Lower leg skin (tissue), 3 donors: ENCODE results near the gene CLIC4.

Experiments used
- CTCF ChIP-seq, 3 donors: fragments of 450-650 bp; IDR thresholded peaks; one replicate each; pipeline ENCODE4 v1.5.1; 2016; ENCODE audit warnings: antibody characterized with exemption in 3 of 3, mild to moderate bottlenecking in 3 of 3, moderate library complexity in 2 of 3
- POLR2A ChIP-seq, 2 donors: fragments of 450-650 bp; IDR thresholded peaks; one replicate each; pipeline ENCODE4 v1.6.1; 2016 to 2017; ENCODE audit warnings: antibody characterized with exemption in 2 of 2, mild to moderate bottlenecking in 1 of 2, moderate library complexity in 1 of 2

GRCh38 chr1:24775916-24776315 is 30.7 kb downstream of the CLIC4 start:
- TF ChIP-seq CTCF (IDR thresholded peaks at IDR 0.05) (no peak), POLR2A (IDR thresholded peaks at IDR 0.05) (no peak)
